Thyroid gland (tissue), 4 donors: ENCODE data around the gene TPH2. TPM values are rescaled to one million over a fixed set of nuclear protein-coding genes. Genes with fewer than 3 reads are reported as not detected.

Experiments
- DNase-seq, 2 donors: peaks; one replicate each; pipeline ENCODE4 v3.0.0-alpha.2; 2019
- H3K27ac ChIP-seq, 3 donors: fragments of 200-600 bp; sonication (generic); 1 replicate in 2 of 3; 2 replicates in 1 of 3; pipeline ENCODE4 v1.5.1; 2016 to 2019; ENCODE audit warnings: mild to moderate bottlenecking in 1 of 3, moderate library complexity in 1 of 3
- H3K27me3 ChIP-seq: fragments of 200-600 bp; sonication (generic); one replicate; pipeline ENCODE4 v1.5.1; 2019
- H3K36me3 ChIP-seq, 2 donors: fragments of 200-600 bp; sonication (generic); one replicate each; pipeline ENCODE4 v1.5.1; 2016 to 2019
- H3K4me1 ChIP-seq, 2 donors: fragments of 200-600 bp; sonication (generic); one replicate each; pipeline ENCODE4 v1.5.1; 2017 to 2019
- H3K4me3 ChIP-seq, 3 donors: fragments of 200-600 bp; sonication (generic); replicated peaks in 1 of 3; 1 replicate in 2 of 3; 2 replicates in 1 of 3; pipeline ENCODE4 v1.5.1; 2016; ENCODE audit warnings: mild to moderate bottlenecking in 1 of 3
- H3K9me3 ChIP-seq: fragments of 200-600 bp; sonication (generic); one replicate; pipeline ENCODE4 v1.5.1; 2017
- POLR2A ChIP-seq, 2 donors: fragments of 450-650 bp; IDR thresholded peaks; one replicate each; pipeline ENCODE4 v1.6.1; 2017; ENCODE audit warnings: antibody characterized with exemption in 2 of 2, mild to moderate bottlenecking in 2 of 2, moderate library complexity in 1 of 2
- WGBS, 2 donors: methylation state at CpG; one replicate each; pipeline ENCODE4 v1.1.5; 2017; 5-methylcytosine and 5-hydroxymethylcytosine counted together
- intact Hi-C: fragments of 100-400 bp; cut with DNase I; formaldehyde crosslinking; loops from one replicate; pipeline ENCODE4 v1.15.1; 2023
- total RNA-seq, 4 donors: library from RNA; depleted of rRNA; stranded (reverse); fragments of >200 nt; gene quantifications; one replicate each; pipeline ENCODE4 v1.2.3, GENCODE V29; 2016
- TF ChIP-seq, protein P1 (sequence below), 6 experiments: fragments of 200-600 bp in 3 of 6; fragments of 450-650 bp in 3 of 6; sonication (generic) in 3 of 6; IDR thresholded peaks; one replicate each; pipeline ENCODE4 v1.5.1; 2016 to 2019; ENCODE audit warnings: antibody characterized with exemption in 6 of 6, mild to moderate bottlenecking in 2 of 6, inconsistent platforms in 1 of 6, moderate library complexity in 1 of 6

The TPH2 gene
- total RNA-seq, 4 donors from 2014 or later: not detected

- Histone ChIP-seq H3K27ac (no peak overlapping the region), H3K9me3 (no peaks in the 10 kb centered on the region), H3K36me3 (no peaks in the 10 kb centered on the region), H3K4me3 (no peak overlapping the region), H3K27me3 (no peaks in the 10 kb centered on the region), H3K4me1 (no peaks in the 10 kb centered on the region)
- TF ChIP-seq, protein P1, sequence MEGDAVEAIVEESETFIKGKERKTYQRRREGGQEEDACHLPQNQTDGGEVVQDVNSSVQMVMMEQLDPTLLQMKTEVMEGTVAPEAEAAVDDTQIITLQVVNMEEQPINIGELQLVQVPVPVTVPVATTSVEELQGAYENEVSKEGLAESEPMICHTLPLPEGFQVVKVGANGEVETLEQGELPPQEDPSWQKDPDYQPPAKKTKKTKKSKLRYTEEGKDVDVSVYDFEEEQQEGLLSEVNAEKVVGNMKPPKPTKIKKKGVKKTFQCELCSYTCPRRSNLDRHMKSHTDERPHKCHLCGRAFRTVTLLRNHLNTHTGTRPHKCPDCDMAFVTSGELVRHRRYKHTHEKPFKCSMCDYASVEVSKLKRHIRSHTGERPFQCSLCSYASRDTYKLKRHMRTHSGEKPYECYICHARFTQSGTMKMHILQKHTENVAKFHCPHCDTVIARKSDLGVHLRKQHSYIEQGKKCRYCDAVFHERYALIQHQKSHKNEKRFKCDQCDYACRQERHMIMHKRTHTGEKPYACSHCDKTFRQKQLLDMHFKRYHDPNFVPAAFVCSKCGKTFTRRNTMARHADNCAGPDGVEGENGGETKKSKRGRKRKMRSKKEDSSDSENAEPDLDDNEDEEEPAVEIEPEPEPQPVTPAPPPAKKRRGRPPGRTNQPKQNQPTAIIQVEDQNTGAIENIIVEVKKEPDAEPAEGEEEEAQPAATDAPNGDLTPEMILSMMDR (IDR thresholded peaks at IDR 0.05): no peak
- TF ChIP-seq POLR2A (IDR thresholded peaks at IDR 0.05): no peak
- 81 to 82% methylated on average over 2 of the region's 2 CpGs for WGBS, 2 donors
- intact Hi-C loops: no loop called here
- DNase-seq: no peak
These were observed 95.3 kb downstream of the TPH2 start for GRCh38 chr12:72033991-72034390.

DNA sequence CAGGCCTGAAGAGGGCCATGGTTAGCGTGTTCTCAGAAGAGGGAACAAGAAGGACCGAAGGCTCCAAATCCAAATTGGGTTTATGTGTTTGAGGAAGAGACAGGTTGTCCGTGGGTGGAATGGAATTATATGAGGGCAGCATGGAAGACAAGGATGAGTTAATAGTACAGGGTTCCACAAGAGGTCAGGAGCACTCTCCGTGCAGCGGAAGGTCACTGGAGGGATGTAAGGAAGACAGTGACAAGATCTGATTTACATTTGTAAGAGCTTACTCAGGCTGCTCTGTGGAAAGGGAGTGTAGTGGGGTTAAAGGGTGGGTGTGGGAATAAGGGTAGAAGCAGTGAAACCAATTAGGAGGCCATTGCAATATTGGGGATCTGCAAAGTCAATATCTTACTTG is 97.0 kb downstream of the TPH2 start:
- whole genome bisulfite sequencing, 2 donors: 69 to 76% methylated on average over 5 of the region's 5 CpGs
- H3K4me1 ChIP-seq: no peaks in the 10 kb centered on the region
- no peaks in the 10 kb centered on the region for H3K9me3 ChIP-seq
- H3K4me3 ChIP-seq: no peak overlapping the region
- no peak for DNase-seq
- no peaks in the 10 kb centered on the region for H3K36me3 ChIP-seq
- intact Hi-C loops: no loop called here
- no peak overlapping the region for H3K27ac ChIP-seq
- TF ChIP-seq, protein P1 (IDR thresholded peaks at IDR 0.05): no peak
- TF ChIP-seq POLR2A (IDR thresholded peaks at IDR 0.05): no peak
- H3K27me3 ChIP-seq: no peaks in the 10 kb centered on the region

GRCh38 chr12:72036393-72036792 is 97.7 kb downstream of the TPH2 start:
- Histone ChIP-seq H3K4me3 (no peak overlapping the region), H3K27ac (no peak overlapping the region), H3K9me3 (no peaks in the 10 kb centered on the region), H3K4me1 (no peaks in the 10 kb centered on the region), H3K27me3 (no peaks in the 10 kb centered on the region), H3K36me3 (no peaks in the 10 kb centered on the region)
- intact Hi-C loops: no loop called here
- DNase-seq: no peak
- 45 to 57% methylated on average over 1 of the region's 1 CpG for WGBS, 2 donors
- no peak for TF ChIP-seq POLR2A (IDR thresholded peaks at IDR 0.05)
- TF ChIP-seq, protein P1 (IDR thresholded peaks at IDR 0.05): no peak

GRCh38 chr12:72037006-72037795 is 98.6 kb downstream of the TPH2 start:
- intact Hi-C loops: no loop called here
- no peaks in the 10 kb centered on the region for H3K36me3 ChIP-seq
- no peaks in the 10 kb centered on the region for H3K27me3 ChIP-seq
- H3K9me3 ChIP-seq: no peaks in the 10 kb centered on the region
- 77 to 79% methylated on average over 5 of the region's 5 CpGs for WGBS, 2 donors
- H3K4me1 ChIP-seq: no peaks in the 10 kb centered on the region
- no peak overlapping the region for H3K4me3 ChIP-seq
- TF ChIP-seq, protein P1 (IDR thresholded peaks at IDR 0.05): no peak
- no peak for TF ChIP-seq POLR2A (IDR thresholded peaks at IDR 0.05)
- DNase-seq: no peak
- H3K27ac ChIP-seq: no peak overlapping the region

DNA sequence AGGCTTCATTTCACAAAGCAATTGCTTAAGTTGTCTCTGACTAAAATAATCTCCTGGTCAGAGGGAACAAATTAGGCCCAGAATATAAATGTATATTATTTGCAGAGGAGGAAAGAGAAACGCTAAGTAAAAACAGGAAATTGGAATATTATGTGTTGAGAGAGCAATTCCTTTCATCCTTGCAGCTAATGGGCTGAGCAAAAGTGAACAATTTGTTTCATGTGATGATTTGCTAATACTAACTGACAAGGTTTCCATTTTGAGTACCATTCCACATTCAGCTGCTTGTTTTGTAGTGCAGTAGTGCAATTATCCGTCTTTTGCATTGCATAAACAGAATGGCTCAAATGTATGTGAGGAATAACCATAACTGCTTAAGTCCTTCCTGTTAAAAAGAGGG is 103.2 kb downstream of the TPH2 start:
- intact Hi-C loops: no loop called here
- TF ChIP-seq, protein P1 (IDR thresholded peaks at IDR 0.05): no peak
- no peak for TF ChIP-seq POLR2A (IDR thresholded peaks at IDR 0.05)
- no peak overlapping the region for H3K27ac ChIP-seq
- H3K36me3 ChIP-seq: no peaks in the 10 kb centered on the region
- H3K27me3 ChIP-seq: no peaks in the 10 kb centered on the region
- H3K4me1 ChIP-seq: no peaks in the 10 kb centered on the region
- no peaks in the 10 kb centered on the region for H3K9me3 ChIP-seq
- DNase-seq: no peak
- H3K4me3 ChIP-seq: no peak overlapping the region
- 73 to 74% methylated on average over 2 of the region's 2 CpGs for WGBS, 2 donors
